ENCODE results near the gene THSD4.

THSD4 gene

DNA sequence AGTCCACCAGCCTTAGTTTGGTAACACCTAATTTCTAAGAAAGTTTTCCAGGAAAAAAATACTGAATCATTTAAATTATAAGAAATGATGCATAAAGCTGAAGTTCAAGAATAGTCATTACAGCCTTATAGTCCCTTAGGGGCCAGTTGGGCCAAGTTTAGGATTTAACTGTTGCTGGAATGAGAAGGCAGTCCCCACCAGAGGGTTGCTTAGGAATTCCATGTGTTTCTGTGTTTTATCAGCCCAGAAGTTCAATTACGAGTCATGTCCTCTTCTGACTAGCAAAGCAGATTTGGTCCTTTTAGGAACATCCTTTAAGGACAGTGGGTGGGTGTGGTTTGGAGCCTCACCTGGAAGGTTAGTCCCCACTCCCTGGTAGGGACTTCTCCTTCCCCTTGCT lies 638.1 kb downstream of the THSD4 start:
- DNase-seq (ENCODE audit: low spot score), result no peak

DNA sequence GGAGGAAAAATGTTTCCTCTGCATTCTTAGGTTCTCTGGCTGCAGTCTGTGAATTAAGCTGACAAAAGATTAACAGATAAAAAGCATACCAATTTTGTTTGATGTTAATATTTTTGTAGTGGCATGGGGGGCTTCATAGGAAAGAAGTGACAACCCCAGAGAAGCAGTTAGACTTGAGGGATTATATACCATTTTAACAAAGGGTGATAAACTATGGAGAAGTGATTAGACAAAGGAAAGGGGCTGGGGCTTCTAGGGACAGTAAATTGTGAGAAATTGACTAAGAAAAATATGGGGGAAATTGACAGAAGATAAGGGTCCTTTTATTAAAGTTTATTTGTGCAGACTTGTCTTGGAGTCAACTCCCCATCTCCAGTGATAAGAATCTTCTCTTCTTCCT lies 639.4 kb downstream of the THSD4 start:
- DNase-seq (ENCODE audit: low spot score), result no peak

DNA sequence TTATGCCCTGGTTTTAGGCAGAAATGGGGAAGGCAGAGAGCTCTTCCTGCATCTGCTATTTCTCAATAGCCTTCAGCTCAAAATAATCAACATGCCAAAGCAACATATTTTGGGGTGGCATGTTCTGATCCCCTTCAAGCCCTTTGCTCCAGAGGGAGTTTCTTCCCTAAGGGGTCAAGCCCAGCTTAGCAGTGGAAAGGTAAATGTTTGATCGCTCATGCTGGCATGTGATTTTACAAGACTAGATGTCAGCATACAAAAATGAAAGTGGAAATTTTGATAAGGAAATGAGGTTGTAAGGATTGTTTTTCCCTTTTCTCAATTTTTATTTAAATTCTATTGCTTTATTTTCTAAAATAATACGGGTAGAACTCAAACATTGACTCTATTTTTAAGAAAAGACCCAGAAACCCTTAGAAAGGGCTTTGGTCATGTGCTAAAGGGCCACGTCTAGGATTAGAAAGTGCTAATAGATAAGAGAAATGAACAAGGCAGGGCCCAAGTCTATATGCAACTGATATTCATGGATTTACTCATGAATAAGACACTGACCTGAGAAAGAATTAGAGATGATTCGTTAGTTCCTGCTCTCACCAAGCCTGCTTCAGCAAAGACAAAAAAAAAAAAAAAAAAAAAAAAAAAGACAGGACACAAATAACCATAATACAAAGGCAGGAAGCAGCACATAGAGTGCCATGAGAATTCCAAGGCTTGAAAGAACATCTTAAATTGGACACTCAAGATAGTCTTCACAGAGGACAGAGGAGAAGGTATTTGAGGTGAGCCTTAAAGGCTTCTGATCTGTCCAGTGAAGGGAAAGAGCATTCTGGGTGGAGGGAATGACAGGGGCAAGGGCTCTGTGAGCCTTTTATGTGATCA lies 640.1 kb downstream of the THSD4 start:
- no peak for DNase-seq (ENCODE audit: low spot score)

DNA sequence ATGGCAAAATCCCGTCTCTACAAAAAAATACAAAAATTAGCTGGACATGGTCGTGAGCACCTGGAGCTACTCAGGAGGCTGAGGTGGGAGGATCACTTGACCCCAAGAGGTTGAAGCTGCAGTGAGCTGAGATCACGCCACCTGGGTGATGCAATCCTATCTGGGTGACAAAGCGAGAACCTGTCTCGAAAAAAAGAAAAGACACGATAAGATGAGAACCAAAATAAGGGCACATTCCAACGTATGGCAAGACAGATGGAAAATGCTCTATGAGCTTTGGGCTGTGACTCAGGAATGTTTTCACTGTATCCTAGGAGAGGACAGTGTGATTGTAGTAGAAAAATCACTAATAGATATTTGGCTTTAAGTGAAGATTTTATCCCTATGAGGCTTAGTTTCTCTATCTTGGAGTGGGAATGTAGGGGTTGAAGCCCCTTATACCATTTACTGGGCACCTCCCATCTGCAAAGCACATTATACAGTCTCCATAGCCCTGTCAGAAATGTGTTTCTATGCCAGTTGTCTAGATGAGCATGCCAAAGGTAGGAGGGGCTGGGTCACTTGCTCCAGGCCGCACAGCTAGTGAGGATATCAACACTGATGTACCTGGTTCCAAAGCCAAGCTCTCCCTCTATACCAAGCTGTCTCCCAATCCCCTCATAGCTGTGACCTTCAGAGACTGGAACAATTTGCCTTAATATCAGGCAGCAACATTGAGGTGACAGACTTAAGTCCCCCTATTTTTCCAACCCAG lies 641.5 kb downstream of the THSD4 start:
- no peak for DNase-seq (ENCODE audit: low spot score)

DNA sequence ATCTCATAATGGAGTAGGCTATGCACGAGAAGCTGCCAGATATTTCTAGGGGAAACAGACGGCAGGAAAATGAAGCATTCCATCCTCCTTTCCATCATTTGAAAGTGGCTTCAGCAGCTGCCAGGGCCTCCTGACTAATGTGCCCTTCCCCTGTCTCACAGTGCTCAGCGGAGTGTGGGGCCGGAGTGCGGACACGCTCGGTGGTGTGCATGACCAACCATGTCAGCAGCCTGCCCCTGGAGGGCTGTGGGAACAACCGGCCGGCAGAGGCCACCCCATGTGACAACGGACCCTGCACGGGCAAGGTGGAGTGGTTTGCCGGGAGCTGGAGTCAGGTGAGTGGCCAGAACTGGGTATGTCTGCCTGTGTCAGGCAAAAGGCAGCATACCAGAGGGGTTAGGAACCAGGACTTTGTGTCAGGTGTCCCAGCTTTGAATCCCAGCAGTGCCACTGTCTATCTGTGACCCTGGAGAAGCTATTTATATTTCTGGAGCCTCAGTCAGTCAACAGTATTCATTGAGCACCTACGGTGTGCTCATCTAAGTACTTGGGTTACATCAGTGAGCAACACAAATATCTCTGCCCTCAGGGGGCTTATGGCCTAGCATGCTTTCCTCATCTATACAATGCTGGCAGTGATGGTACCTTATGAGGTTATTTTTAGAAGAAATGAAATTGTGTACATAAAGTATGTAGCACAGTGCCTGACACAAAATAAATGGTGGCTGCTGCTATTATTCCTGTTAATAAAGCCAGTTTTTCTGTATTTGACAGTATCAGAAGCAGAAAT lies 642.7 kb downstream of the THSD4 start:
- DNase-seq (ENCODE audit: low spot score), result no peak

DNA sequence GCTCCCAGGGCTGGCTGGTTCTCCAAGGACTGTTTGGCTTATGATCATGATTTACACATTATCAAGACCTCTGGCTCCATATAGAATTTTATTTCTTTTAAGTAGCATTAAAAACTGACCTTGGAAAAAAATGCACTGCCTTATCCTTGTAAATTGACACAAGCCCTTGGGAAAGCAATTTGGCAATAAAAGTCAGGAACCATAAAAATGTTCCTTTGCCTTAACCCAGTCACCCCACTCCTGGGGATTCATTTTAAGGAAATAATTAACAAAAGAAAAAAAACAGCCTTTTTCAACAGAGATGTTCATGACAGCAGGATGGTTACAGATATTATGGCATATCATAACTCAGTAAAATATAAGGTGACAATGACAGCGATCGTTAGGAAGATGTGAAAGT lies 643.4 kb downstream of the THSD4 start:
- DNase-seq (ENCODE audit: low spot score), result no peak

DNA sequence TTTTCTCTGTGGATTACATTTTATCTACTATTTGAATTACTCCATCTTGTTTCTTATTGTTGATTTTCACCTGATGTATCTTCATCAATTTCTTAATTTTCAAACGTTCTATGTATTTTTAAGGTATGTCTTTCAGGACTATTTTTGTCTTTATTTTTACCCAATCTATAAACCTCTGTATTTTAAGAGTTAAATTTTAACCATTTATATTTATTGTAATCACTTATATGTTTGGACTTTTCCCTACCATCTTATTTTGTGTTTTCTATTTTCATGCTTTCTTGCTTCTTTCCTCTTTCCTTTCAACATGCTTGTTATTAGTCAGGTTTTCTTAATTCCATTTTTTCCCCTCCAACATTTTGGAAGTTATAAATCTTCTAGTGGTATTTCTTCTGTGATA lies 645.6 kb downstream of the THSD4 start:
- no peak for DNase-seq (ENCODE audit: low spot score)

DNA sequence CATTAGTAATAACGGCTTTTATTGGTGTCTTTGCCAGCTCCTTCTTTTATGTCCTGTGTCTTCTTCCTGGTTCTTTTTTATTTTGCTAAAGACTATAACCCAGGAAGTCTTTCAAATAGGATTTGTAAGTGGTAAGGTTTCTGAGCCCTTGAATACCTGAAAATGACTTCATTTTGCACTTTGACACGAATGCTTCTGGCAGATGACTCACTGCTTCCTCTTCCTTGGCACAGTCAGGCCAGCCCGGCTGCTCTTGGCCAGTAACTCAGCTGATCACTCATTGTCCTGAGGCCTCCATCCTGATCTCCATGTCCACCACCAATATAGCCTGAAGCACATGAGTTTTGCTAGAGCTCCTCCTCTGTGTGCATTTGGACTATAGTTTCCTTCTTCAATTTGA lies 646.4 kb downstream of the THSD4 start:
- DNase-seq (ENCODE audit: low spot score), result no peak

DNA sequence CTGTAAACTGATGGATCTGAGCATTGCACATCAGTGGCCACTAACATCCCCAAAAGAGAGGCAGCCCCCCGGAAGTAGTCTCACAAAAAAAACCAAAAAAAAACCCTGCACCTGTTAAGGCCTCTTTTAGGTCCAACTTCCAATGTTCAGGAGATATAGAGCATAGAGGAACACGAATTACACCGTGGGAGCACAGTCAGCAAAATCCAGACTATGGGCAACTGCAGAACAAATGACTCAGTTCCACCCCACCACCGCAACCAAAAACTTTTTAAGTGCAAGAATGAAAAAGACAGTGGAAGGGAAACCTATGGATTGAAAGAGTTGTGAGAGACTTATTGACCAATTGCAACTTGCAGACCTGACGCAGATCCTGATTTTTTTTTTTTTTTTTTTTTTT lies 652.9 kb downstream of the THSD4 start:
- no peak for DNase-seq (ENCODE audit: low spot score)

DNA sequence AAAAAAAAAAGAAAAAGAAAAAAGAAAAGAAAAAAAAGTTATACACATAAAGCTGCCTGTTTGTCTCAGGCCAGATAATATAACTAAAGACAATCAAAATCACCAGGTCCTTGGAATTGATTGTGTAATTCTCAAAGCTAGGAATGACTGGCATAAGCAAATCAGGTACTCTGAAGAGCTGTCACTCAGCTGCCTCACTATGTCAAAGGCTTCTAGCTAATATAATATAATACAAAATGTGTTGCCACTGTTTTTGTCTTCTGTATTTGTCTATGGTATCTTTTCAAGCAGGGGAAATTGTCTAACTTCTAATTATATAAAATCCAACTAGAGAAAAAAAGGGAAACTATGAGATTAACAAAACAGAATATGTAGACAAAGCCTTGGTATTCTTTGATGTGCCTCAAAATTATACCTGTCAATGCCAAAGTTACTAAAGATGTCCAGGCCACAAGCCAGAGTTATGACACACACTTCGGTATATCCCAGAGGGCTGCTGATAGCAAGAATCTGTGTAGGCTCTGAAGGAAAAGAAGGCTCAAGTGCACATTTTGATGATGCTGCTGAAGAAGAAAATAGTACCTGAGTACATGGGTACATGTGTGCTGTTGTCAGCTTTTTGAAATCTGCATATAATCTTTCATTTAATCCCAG lies 658.1 kb downstream of the THSD4 start:
- no peak for DNase-seq (ENCODE audit: low spot score)

DNA sequence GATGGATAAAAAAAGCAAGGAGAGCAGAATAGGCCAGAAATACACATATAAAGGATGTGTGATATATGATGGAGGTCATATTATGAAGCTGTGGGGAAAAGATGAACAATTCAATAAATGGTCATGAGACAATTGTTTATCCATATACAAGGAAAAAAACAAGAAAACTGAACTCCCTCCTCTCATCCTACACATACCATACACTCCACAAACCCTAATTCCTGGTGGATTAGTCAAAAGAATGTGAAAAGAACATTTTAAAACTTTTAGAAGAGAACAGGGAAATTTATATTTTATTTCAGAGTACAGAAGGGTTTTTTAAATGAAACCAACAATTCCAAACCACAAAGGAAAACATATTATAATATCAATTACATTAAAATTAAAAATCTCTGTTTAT lies 660.6 kb downstream of the THSD4 start:
- no peak for DNase-seq (ENCODE audit: low spot score)

DNA sequence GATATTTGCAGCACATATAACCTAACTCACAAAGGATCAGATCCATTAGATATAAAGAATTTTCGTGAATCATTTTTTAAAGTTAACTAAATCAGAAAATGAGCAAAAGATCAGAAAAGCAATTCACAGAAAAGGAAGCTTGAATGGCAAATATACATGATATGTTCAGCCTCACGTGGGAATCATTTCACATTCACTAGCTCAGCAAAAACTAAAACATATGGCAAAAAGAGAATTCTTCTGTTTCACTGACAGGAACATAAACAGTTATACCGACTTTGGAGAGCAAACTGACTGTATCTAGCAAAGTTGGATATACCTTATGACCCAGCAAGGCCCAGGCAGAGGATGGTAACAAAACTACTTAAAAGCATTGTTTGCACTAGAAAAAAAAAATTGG lies 661.0 kb downstream of the THSD4 start:
- DNase-seq (ENCODE audit: low spot score), result no peak

DNA sequence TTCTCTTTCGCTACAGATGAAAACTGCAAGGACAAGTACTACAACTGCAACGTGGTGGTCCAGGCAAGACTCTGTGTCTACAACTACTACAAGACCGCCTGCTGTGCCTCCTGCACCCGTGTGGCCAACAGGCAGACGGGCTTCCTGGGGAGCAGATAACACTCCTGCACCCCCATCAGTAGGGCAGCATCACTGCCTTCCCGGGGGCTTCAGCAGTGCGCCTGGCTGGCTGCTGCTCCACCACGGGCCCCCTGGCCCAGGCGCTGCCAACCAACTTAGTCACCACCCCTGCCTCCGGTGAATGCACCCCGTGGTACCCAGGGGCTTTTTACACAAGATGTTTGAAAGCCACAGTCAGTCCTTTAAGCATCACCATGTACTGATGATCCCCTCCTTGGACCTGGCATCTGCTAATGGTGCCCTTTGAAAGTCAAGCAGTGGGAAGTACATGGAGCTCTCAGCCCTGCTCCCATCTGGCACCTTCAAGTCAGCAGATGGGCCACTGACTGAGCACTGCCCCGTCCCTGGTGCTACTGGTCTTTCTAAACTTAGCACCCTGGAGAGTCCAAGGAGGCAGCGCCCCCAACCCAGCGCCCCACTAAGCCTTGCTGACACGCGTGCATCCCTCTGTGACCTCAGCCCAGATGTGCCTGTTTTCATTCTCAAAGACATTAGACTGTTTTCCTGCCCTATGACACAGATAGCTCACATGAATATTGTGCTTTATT lies 662.1 kb downstream of the THSD4 start:
- DNase-seq (ENCODE audit: low spot score), result no peak

DNA sequence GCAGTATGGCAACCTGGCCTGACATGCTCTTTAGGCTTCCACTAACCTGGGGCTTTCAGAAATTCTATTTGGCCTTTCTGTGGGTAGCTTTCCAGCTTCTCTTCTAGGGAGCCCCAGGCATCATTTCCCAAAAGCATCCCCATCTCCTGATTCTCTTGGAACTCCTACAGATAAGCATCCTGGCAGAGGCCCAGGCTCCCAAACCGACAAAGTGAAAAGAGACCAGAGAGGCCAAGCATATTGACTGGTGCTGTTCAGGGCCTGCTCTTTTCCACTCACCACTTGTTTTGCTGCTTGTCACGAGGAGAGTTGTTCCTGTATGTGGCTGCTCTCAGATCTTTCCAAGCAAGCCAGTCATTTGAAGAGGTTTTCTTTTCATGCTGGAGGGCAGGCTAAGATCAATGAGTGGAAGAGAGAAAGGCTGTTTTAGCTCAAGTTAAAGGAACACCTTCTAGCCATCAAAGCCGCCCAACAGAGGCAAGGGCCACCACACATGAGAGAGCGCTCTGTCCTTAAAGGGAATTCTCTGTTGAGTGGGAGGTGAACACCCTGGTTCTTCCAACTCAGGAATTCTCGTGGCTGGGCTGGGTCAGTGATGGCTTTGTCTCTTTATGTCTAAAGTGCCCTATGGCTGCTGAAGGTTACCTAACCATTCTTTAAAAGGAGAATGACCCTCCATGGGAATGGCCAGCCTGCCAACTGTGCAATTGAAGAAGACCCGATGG lies 664.0 kb downstream of the THSD4 start:
- no peak for DNase-seq (ENCODE audit: low spot score)

DNA sequence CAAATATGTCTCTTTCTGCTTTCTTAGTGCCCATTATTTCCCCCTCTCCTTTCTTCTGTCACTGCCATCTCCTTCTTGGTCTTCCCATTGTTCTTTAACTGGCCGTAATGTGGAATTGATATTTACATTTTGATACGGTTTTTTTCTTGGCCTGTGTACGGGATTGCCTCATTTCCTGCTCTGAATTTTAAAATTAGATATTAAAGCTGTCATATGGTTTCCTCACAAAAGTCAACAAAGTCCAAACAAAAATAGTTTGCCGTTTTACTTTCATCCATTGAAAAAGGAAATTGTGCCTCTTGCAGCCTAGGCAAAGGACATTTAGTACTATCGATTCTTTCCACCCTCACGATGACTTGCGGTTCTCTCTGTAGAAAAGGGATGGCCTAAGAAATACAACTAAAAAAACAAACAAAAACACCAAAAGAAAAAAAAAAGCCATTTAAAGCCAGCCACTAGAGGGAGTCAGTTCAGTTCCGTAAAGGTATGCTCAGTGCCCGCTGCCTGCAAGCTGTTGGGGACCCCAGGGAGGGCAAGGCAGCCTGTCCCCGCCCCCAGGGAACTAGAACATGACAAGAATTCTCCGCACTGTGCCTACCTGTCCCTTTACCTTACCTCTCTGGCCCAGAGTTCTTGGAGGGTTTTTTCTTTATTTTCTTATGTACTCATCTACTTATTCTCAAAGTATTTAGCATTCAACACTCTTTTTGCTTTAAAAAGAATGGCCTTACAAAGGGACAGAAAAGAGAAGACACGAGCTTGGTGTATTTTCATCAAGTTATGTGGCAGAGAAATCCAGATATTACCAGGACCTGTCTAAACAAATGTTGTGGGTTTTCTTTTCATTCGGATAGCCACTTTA lies 665.1 kb downstream of the THSD4 start:
- DNase-seq (ENCODE audit: low spot score), result no peak

DNA sequence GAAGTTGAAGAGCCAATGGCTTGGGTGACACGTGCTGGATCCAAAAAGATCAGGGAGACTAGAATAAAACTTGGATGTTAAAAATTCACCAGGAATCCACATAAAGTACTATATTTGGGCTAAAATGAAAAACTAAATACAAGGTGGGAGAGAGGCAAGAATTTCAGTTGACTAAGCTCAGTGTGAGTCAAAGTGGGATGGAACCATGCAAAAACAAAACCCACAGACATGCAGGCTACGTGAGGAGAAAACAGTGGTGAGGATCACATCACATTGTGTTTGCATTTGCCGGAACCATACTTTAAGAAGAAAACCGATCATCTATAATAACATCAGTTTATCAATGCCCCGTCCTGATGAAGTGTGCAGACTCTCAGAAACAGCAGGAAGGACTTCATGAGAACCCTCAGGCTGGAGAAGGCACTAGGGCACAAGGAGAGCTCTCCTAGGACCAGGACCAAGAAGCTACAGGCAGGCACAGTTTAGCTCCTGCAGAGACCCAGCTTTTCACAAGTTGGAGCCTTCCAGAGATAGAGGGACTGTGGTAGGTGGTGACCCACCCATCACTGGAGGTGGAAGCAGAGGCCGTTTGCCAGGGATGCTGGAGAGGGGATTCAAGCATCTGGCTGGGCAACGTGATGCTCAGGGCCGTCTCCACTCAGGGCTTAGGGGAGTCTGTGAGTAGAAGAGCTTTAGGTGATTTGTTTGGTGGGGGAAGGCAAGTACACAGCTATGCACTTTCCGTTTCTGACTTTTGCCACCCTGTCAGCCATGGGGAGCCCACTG lies 666.1 kb downstream of the THSD4 start:
- DNase-seq (ENCODE audit: low spot score), result no peak

DNA sequence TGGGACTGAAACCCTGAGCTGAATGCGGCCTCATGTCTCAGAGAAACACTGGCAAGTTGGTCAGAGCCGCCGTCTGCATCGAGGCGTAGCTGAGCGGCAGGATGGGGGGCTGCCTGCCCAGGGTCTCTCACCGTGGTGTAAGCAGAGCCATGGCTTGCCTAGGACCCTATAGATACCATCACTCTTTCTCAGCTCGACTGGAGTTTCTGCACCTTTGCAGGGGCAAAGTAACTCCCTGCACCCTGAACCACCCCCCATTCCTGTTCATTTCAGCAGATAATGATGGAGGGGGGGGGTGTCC lies 666.6 kb downstream of the THSD4 start:
- DNase-seq (ENCODE audit: low spot score), result no peak

DNA sequence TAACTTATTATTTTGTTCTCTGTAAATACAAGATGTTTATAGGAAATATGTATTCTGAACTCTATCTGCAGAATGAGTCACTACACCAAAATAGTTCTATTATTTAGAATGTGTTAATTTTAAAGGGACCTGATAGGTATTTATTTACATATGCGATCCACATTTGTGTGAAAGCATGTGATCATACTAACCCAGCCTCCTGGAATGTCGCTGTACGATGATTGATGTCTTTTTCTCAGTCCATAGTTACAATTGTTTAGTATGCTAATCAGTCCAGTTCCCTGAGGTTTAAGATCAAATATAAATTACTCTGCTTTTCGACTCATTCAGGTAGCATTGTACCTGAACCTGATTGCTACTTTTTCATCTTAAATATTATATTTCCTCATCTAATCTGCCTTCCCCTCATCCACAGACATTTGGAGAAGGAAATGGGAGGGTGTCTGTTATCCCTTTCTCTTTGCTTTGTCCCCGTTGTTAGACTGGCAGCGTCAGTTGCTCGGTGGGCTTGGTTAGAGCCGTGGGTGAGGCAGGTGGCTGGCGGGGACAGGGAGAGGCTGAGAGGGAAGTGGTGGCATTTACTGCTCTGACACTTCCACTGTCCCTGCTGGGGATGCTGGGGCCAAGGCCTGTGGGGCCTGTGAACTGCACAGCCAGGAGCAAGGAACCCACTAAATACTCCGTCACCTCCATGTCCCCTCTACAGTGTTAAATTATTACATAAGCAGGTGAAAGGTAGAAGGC lies 667.3 kb downstream of the THSD4 start:
- no peak for DNase-seq (ENCODE audit: low spot score)
